ENCODE data around the gene APRT.

APRT gene

DNA sequence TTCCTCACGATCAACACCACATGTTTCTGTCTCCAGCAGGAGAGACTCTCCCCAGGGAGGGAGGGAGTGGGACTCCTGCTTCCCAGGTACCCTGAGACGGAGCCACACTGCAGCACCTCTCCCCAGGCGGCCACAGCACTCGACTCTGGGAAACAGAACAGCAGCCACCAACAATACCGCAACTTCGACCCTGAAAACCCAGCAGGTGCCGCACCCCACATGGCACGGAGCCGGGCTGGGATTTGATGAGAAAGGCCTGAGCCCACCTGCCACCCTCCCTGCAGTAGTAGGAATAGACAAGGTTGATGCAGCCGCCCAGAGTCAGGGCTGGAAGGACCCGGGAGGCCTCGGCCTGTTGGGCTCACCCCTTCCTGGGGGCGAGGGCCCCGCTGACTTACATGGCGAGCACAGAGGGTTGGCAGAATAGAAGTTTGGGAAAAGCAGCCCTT lies 30.6 kb upstream of the APRT start:
- no peak for DNase-seq (ENCODE audit: low read depth in 2 of 2, low spot score in 1 of 2)

DNA sequence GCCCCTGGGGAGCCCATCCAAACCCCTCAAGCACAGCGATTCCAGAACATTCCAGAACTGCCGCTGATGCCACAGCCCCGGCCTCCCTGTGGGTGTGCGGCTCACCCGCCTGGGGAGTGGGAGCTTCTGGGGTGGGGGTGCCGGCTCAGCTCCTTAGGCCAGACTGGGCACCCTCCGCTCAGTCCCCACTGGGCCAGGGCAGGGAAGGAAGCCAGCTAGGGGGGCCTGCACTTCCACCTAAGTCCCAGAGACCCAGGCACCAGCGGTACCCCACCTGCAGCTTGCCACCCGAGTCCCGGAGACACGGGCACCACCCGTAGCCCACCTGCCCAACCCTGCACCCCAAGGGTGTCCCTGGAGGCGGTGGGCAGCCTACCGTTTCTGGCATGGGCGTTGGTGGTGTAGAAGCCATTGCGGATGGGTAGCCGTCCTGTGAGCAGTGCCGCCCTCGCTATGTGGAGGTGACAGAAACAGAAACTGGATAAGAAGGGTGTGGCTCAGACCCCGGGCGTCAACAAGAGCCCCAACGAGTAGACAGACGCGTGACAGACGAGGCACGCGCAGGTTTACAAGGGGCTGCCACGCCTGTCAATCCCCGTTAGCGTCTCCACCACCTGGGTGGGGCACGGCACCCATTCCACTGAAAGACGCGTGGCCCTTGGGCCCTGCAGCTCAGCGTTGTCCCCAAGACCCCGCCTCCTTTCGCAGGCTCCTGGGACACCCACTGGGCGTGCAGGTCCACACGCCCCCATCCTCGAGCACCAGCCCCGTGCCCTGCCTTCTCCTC lies 30.0 kb upstream of the APRT start:
- DNase-seq (ENCODE audit: low read depth in 2 of 2, low spot score in 1 of 2), result no peak

DNA sequence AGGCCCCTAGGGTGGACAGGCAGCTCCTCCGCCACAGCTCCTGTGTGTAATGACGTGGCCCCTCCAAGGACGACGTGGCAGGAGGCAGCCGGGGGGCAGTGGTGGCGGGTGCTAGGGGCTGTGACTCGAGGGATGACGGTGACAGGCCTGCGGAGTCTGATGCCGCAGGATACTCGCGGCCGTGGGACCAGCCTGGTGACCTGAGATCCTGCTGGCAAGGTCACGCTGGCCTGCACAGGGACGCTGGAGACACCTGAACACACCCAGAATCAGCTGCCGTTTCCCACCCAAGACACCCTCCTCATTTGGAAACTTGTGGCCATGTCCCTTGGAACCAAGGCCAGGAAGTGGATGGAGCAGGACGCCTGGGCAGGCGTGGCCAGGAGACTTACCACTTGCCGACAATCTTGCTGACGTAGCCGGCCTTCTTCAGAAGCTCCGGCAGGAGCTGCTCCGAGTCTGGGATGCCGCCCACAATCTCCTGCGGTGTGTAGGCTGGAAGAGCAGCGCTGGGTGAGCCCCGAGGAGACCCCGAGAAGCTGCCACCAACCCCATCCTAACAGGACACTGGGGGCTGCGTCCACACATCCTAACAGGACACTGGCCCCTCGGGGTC lies 29.0 kb upstream of the APRT start:
- DNase-seq (ENCODE audit: low read depth in 2 of 2, low spot score in 1 of 2), result no peak

DNA sequence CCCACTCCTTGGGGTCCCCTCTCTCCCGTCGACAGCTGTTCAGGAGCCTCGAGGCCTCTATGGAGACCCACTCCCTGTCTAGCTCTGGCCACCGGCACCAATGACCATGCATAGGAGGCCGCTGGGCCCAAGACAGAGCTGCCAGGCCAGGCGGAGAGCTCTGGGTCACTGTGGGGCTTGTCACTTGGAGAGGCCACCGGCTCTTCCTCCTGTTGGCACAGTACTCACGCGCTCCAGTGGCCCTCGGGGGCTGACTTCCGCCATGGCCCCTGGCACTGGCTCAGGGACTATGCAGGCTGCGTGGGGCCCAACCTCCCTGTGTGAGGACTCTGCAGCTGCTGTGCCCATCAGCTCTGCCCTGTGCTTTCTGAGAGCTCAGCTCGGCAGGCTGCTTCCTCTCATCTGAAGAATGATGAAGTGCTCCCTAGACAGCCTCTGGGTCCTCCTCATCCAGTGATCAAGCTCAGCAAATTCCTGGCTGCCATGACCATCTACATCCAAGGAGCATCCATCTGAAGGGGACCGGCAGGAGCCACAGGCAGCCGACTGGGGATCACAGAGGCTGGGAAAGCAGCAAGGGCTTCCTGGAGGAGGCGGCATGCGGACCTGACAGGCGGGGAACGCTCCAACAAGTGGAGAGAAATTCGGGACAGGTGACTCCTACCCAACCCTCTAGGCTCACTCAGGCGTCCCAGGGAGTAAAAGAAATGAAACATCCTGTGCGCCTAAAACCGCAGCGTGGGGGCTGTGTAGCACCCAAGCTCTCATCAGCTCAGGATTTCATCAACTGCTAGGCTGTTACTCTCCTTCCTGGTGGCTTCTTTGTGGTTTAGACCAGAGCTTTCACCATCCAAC lies 28.2 kb upstream of the APRT start:
- DNase-seq (ENCODE audit: low read depth in 2 of 2, low spot score in 1 of 2), result no peak

DNA sequence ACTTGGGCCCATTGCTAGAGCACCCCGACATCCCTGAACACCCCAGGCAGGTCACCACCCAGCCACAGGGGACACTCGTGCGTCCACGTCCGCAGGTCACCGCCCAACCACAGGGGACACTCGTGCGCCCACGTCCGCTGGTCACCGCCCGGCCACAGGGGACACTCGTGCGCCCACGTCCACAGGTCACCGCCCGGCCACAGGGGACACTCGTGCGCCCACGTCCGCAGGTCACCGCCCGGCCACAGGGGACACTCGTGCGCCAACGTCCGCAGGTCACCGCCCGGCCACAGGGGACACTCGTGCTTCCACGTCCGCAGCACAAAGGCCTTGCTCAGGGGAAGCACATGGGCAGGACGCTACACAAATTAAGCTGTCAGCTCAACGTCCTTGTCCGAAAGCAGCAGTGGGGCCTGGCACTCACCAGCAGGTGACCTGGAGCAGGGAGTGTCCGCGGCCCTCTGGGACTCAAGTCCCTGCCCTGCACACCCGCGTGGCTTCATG lies 27.4 kb upstream of the APRT start:
- no peak for DNase-seq (ENCODE audit: low read depth in 2 of 2, low spot score in 1 of 2)

DNA sequence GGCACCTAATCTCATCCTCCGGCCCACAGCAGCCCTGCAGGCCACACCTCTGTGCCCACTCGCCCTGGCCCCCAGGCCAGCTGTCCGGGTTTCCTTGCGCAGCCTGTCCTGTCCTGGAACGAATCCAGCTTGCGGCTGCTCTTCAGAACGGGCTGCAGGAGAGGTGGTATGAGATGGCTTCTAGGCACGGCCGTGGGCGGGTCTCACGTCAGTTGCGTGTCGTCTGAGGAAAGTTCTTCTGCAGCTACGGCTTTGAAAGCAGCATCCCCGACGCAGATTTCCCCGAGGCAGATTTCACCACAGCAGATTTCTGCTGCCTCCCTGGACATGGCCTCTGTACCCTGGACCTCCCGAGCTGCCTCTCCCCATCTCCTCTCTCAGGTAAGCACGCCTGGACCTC lies 26.8 kb upstream of the APRT start:
- no peak for DNase-seq (ENCODE audit: low read depth in 2 of 2, low spot score in 1 of 2)

DNA sequence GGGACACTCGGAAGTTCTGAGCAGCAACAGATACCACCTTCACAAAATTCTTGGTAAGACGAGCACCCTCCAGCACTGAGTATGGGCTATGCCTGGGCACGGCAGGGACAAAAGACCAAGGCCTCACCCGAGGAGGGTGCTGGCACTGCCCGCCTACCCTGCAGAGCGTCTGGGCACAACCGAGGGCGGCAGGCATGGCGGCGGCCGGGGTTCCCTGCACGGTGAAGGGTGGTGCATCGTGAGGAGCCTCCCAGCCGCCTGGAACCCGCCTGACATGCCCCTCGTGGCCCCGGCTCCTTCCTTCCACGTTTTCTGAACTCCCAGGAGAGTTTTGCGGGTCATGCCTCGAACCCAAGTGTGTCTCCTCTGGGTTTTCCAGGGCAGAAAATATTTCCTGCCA lies 26.1 kb upstream of the APRT start:
- DNase-seq (ENCODE audit: low read depth in 2 of 2, low spot score in 1 of 2), result no peak

DNA sequence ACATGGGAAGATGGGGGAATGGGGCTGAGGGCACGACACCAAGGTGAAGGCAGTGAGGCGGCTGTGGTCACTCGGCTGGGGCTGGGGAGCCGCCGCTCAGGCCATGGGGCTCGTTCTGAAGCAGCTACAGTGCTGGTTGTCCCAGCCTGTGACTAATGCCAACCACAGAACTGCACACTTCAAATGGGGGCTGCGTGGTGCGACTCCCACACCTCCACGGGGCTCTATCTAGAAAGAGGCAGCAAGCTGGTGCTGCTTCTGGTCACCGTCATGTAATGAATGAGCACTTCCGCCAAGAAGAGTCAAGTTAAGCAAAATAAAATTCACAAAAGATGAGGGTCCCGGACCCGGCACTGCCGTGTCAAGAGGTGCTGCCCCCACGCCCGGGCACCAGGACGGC lies 25.1 kb upstream of the APRT start:
- DNase-seq (ENCODE audit: low read depth in 2 of 2, low spot score in 1 of 2), result no peak

DNA sequence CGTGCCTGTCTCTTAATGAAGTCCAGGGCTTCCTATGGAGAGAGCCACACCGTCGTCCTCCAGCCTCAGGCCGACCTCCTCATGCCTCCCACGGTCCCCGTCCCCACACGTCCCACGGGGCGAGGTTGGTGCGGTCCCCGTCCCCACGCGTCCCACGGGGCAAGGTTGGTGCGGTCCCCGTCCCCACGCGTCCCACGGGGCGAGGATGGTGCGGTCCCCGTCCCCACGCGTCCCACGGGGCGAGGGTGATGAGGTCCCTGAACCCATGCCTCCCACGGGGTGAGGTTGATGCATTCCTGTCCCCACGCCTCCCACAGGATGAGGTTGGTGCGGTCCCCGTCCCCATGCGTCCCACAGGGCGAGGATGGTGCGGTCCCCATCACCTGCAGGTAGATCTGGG lies 24.1 kb upstream of the APRT start:
- DNase-seq (ENCODE audit: low read depth in 2 of 2, low spot score in 1 of 2), result no peak

DNA sequence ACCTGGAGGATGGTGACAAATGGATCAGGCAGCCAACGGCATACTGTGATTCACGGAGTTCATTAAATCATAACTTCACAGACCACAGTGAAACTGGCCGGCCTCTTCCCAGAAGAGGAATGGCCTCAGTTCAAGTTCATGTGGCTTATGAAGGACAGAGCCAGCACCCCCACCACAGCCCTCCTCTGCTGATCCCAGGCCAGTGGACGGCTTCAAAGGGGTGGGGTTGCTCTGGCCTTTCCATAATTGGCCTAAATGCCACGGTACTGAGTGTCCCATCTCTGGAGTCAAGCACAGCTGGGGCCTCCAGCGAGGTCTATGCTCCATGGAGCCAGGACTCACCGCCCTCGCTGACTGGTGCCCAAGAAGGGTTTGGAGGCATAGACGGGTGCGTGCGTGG lies 23.7 kb upstream of the APRT start:
- DNase-seq (ENCODE audit: low read depth in 2 of 2, low spot score in 1 of 2), result no peak

DNA sequence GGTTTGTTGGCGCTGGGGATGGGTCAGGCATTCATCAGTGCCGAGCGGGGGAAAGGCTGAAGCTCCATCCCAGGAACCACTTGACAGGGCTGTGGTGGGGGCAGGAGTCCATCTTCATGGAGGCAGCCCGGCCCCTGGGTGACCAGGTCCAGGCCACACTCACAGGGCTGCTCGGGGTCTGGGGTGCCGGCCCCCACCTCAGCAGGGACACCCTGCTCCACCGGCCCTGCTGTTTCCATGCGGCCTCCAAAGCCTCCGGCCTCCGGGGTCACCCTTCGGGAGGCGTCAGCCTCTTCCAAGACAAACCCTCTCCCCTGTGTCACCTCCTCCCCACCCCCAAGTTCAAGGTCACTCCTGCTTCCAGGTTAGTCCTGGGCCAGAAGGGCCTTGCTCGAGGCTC lies 22.9 kb upstream of the APRT start:
- no peak for DNase-seq (ENCODE audit: low read depth in 2 of 2, low spot score in 1 of 2)

DNA sequence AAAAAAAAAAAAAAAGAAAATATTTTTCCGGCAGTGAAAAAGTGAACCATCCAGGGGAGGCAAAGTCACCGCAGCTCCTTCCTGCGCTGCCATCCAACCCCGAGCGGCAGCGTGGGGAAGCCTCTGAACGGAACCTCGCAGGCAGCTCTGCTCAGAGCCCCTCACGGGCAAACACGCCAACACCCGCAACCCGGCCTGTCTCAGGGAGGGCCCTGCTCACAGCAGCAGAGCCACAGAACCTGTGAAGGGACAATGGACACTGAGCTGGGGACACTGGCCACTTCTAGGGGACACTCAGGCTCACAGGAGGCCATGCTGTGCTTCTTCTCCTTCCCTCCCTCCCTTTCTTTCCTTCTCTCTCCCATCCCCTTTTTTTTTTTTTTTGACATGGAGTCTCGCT lies 21.4 kb upstream of the APRT start:
- DNase-seq (ENCODE audit: low read depth in 2 of 2, low spot score in 1 of 2), result no peak

DNA sequence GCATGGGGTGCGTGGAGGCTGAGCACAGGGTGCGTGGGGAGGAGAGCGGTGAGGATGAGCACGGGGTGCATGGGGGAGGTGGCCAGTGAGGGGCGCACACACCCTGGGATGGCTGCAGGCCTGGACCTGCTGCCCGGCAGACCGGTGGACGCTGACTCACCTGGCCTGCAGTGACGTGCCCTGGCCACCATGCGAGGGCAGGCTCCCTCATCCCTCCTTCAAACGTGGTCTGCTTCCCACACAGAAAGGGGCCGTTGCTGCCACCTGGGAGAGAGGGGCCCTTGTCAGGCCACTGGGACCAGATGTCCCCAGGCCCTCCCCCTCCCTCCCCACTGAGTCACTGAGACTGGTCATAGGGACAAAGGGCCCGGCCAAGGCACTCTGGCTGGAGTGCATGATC lies 20.1 kb upstream of the APRT start:
- no peak for DNase-seq (ENCODE audit: low read depth in 2 of 2, low spot score in 1 of 2)

DNA sequence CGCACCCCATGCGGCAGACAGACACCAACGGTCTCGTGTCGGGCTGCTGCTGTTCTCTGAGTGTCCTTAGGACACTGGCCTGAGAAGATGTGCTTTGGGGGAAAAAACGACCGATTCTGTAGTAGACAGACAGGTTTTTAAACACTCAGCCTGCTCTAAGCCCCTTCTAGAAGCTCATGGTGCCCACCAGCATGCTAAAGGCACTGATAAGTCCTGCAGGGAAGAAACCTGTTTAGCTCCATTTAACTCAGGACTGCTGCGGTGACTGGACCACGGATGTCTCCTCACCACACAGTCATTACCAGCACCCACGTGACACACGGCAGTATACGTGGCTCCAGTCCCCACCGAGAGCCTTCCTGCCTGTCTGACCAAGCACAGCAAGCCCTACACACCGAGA lies 19.1 kb upstream of the APRT start:
- no peak for DNase-seq (ENCODE audit: low read depth in 2 of 2, low spot score in 1 of 2)

DNA sequence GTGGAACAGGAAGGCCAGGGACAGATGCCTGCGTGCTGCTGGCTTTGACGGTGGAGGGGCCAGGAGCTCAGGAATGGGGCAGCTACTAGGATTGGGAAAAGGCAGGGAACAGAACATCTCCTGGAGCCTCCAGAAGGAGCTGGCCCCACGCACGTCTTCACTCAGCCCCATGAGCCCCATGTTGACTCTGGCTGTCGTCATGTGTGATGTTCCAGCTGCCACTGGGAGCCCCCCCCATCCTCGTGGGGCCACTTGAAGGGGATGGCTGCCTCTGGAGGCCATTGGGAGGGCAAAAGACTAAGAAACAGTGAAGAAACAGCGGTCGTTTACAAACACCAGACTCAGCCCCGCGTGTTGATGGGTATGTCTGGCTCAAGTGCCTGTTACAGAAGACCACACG lies 18.5 kb upstream of the APRT start:
- DNase-seq (ENCODE audit: low read depth in 2 of 2, low spot score in 1 of 2), result no peak

DNA sequence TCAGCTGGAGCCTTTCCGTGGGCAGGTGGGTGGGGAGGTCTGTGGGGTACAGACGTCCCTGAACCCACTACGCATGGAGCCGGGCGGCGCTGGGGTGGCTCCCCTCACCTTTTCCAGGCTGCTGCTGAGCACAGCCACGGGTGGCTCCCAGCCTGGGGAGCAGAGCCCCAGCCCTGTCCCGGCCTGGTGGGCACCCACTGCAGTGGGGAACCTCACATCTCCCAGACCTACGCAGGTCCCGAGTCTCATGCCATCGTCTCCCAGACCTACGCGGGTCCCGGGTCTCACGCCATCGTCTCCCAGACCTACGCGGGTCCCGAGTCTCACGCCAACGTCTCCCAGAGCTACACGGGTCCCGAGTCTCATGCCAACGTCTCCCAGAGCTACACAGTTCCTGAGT lies 17.0 kb upstream of the APRT start:
- no peak for DNase-seq (ENCODE audit: low read depth in 2 of 2, low spot score in 1 of 2)

DNA sequence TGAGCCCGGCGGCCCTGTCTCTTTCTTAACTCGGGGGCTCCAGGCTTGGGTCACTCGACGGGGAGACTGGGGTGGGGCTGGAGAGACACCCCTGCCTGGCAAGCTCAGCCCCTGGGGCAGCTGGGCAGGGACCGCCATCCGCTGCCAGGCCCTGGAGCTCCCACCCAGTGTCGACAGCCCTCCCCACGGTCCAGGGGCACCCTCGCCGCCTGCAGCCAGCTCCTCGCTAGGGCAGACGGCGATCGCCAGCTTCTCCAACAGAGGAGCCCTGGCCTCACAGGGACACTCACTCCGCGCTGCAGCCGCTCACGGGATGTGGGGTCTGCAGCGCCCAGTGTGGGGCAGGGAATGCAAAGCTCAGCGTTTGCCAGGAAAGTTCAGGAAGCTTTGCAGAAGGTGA lies 16.0 kb upstream of the APRT start:
- DNase-seq (ENCODE audit: low read depth in 2 of 2, low spot score in 1 of 2), result no peak

DNA sequence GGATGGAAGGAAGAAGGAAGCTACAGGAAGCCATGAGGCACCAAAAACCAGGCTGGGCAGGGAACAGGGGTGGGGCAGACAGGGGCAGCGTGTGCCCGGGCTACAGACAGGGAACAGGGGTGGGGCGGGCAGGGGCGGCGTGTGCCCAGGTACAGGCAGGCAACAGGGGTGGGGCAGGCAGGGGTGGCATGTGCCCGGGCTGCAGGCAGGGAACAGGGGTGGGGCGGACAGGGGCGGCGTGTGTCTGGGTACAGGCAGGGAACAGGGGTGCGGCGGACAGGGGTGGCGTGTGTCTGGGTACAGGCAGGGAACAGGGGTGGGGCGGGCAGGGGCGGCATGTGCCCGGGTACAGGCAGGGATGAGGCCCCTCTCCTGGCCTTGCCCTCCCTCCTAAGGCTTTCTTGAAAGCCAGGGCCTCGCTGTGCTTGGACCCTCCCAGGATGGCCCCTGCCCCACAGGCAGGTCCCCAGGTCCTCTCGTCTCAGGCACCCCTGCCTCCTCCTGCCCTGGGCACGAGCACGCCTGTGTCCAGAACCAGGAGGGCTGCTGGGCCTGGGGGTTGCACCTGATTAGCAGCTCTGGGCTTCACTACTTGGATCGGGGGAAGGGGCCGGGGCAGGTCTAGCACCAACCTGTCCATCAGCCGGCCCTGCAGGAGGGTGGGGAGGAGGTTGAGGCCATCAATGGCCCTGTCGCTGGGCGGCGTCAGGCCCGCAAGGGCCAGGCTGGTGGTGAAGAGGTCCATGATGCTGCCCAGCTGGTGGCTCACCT lies 14.5 kb upstream of the APRT start:
- no peak for DNase-seq (ENCODE audit: low read depth in 2 of 2, low spot score in 1 of 2)

DNA sequence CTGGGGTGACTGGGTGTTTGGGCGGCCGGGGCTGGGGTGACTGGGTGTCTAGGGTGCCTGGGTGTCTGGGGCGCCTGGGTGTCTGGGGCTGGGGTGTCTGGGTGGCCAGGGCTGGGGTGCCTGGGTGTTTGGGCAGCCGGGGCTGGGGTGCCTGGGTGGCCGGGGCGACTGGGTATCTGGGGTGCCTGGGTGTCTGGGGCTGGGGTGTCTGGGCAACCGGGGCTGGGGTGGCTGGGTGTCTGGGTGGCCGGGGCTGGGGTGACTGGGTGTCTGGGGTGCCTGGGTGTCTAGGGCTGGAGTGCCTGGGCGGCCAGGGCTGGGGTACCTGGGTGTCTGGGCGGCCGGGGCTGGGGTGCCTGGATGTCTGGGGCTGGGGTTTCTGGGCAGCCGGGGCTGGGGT lies 13.4 kb upstream of the APRT start:
- no peak for DNase-seq (ENCODE audit: low read depth in 2 of 2, low spot score in 1 of 2)

DNA sequence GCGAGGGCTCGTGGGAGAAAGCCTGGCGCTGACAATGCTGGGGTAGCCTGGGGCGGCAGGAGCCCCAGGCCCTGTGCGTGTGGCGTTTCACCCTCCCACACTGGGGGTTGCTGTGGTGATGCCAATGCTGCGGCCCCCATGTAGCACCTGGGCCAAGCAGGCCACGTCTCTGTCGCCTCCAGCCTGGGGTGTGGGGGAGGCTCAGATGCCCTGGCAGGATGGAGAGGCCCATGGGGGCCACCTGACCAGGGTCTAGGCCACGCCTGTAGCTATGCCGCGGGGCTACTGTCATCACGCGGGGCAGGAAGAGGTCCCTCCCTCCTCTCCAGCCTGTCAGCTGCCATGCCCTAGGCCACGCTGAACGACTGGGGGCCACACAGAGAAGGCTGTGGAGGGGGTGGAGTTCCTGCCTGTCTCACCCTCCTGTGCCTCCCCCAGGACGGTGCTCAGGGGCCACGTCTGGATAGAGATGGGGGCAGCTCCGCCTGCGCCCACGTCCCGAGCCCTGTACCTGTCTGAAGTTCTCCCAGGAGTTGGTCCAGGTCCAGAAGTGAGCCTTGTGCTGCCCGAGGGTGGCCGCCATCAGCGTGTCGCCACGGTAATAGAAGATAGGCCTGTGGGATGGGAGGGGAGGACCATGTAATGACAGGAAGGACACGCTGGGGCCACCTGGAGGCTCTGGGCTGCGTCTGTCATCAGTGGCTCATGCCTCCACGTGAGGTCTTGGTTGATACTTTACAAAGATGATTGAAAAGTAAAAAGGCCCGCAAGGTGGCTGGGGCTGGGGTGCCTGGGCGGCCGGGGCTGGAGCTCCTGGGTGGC lies 12.7 kb upstream of the APRT start:
- DNase-seq (ENCODE audit: low read depth in 2 of 2, low spot score in 1 of 2), result no peak
